GDM1 (cell line): ENCODE measurements around the gene TTR.

Source experiments
- DNase-seq: peaks from one replicate; lab custom pipeline; 2025; lab: John Stamatoyannopoulos, UW

TTR gene

DNA sequence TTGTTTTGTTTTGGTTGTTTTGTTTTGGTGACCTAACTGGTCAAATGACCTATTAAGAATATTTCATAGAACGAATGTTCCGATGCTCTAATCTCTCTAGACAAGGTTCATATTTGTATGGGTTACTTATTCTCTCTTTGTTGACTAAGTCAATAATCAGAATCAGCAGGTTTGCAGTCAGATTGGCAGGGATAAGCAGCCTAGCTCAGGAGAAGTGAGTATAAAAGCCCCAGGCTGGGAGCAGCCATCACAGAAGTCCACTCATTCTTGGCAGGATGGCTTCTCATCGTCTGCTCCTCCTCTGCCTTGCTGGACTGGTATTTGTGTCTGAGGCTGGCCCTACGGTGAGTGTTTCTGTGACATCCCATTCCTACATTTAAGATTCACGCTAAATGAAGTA is at the start of gene TTR:
Gene TTR (plus strand): TSS at position 250 of the 400 bp plus-strand sequence. CDS start 26 bp downstream, at position 276.
- no peak for DNase-seq

DNA sequence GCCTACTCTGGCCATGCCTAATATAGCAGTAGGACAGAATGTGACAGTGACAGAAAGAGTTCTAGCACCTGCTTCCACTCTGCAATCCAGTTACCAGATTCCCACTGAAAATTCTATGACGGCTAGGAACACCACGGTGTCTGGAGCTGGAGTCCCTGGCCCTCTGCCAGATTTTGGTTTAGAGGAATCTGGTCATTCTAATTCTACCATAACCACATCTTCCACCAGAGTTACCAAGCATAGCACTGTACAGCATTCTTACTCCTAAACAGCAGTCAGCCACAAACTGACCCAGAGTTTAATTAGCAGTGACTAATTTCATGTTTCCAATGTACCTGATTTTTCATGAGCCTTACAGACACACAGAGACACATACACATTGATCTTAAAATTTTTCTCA is 45.2 kb upstream of the TTR start:
- DNase-seq, result no peak

DNA sequence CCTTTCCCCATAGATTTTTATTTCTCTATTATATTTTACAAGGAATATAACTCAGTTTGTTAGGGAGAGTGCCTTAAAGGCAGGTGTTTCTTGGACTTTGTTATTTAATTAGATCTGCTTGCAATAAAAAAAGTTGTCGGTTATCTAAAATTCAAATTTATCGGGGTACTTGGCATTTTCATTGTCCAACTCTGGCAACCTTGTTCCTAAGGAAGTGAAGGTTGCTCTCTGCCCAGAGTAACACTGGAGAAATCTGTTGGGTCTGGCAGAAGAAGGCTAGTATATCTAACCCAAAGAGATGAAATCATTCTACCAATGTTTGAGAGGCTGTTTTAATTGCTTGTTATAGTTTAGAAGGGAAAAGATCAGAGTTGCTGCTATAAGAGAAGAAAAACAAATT is 42.8 kb upstream of the TTR start:
- DNase-seq, result no peak

DNA sequence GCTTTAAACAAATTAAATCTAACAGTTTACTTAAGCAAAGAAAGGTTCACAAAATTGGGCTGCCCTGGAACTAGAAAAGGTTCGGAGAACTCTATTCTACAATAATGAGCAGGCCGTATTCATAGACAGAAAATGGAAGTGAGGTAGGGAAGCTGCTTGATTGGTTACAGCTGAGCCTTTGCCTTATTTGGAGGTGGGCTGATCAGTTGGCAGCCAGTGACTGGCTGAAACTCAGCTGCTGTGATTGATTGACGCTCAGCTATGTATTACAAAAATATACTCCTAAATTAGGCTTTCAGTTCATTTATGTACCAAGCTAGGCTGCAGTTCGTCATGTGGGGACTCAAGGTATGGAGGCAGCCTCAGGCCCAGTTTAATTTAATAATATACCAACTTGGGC is 42.3 kb upstream of the TTR start:
- no peak for DNase-seq

DNA sequence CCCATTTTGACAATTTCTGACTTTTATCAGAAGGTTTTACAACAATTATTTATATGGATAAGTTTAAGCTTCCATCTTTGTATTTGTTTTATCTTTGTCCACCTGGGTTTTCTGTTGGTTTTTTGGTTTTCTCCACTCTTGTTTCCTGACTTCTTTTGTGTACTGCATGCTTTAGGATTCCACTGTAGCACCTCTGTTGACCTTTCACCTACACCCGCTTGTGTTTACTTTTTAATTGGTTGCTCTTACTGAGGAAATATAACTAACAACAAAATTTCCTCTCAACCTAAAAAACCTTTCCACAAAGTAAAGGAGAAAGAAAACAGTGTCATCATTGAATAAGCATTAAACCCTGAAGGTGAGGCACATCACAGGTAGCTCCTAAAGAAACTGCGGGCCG is 39.8 kb upstream of the TTR start:
- DNase-seq, result no peak

DNA sequence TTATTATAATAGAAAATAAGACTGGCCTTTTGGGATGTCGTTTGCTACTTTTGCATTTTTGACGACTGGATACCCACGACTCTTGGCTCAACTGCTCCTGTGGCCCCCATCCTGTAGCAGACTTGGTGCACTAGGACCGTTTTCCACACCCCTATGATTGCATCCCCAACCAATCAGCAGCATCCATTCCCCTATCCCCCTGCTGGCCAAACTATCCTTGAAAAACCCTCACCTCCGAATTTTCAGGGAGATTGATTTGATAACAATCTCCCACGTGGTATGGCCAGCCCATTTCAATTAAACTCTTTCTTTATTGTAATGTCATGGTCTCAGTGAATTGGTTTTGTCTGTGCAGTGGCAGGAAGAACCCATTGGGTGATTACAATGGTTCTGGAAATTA is 37.9 kb upstream of the TTR start:
- no peak for DNase-seq

DNA sequence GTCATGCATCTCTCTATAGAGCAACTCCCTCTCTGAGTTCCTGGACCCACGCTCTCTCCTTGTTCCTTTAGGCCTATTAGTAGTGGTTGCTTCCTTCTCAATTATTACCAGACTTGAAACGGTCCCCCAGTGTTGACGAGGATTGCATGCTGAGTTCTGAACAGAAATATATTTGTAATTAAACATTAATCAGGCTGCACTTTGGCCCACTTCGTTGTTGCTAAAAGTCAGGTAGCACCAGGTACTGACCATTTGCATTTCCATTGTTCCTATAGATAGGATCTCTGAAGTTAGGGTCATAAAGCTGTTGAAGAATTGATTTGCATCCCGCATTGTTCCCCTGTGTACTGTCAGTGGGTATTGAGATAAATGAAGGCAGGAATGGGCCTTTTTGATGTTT is 36.9 kb upstream of the TTR start:
- DNase-seq, result no peak

DNA sequence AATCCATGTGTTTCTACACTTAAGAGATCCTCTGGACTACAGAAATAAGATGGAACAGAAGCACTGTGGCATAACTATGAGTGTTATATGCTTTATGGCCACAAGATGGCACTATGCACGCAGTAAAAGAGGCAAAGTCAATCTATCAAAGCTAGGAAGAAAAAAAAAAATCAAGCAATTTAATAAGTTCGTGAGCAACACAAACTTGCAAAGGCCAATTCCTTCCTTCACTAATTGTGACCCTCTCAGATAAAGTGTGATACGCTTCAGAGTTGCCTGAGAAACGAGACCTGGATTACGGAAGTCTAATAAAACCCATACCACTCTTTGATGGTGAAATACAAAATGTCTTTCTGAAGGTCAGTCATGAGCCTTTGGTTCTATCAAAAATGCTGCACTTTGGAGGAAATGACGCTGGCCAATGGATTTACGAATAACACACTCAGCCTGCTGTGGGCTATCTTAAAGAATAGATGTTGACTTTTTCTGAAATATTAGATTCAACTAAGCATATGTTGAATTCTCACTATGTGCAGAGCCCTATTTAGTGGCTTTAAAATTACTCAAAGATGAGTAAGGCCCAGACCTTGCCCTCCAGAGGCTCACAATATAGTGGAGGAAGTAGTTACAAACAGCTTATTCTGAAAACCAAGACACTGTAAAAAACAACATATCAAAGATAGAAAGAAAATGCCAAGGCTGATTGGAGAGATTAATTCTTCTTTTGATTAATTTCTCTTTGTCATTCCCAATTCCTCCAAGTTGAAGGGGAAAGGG is 35.5 kb upstream of the TTR start:
- peak; percentile 61 for DNase-seq

DNA sequence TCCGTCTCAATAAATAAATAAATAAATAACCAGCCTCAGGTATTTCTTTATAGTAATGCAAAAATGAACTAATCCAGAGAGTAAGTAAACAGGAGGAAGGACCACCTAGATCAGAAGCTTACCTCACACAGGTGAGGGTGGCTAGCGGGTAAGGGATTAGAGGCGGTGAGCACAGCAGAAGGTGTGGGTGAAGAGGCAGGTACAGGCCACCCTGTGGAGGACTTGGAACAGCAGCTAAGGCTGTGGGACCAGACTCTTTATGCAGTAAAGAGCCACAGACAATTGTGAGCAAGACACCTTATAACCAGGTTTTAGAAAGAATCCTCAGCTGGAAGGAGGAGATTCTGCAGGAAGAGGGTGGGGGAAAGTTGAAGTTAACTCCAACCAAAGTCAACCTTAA is 34.2 kb upstream of the TTR start:
- DNase-seq, result no peak

DNA sequence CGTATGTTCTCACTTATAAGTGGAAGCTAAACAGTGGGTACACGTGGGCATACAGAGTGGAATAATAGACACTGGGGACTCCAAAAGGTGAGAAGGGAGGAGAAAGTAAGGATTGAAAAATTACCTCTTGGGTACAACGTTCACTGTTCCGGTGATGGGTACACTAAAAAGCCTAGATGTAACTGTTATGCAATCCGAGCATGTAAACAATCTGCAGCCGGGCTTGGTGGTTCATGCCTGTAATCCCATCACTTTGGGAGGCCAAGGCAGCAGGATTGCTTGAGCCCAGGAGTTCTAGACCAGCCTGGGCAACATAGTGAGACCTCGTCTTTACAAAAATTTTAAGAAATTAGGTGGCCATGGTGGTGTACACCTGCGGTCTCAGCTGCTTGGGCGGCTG is 33.1 kb upstream of the TTR start:
- DNase-seq, result no peak

DNA sequence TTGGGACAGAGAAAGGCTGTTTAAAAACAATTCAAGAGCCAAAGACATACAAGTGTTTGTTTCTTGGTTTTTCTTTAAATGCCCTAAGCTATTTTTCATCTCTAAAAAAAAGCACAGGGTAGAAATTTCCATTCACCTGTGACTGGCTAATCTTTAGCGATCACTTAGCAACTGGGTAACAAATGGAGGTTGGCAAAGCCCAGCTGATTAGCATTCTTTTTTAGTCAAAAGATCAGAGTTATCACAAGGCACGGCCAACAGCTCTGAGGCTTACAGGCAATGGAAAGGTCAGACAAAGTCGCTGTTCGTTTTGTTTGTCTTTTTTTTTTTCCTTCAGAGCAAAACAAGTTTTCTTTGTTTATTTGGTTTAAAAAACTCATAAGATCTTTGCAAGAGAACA is 29.0 kb upstream of the TTR start:
- DNase-seq, result no peak

DNA sequence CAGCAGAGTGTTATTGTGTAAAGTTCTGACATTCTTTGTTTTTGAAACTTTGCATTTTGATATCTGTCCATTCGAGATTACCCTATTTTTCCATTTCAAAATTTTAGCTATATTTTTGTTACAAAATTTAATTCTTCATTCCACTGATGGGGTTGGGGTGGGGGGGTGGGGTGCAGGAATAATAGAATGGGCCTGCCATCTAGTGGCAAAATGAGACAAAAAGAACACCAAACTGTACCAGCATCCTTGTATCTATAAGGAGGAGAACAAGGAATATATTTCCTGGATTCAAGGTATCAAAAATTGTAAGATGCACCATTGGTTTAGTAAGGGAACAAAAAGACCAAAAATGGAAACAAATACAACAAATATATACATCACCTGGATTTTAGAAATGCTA is 27.9 kb upstream of the TTR start:
- no peak for DNase-seq

DNA sequence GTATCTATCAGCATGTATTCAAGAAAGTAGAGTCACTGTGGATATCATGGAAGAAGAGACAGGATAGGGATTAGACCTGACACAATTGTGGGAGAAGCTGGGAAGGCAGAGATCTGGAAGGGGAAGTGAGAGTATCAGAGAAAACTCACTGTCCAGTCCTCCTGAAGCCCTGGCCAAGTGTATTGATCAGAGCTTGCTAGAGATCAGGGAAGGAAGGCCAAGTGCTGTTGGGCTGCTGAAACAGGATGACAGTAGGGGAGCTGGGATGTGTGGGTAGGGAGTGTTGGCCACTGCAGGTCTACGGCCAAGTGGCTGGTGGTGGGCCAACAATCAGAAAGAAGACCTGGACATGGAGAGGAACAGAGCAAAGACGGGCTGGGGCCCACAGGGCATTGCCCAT is 26.3 kb upstream of the TTR start:
- DNase-seq, result no peak

DNA sequence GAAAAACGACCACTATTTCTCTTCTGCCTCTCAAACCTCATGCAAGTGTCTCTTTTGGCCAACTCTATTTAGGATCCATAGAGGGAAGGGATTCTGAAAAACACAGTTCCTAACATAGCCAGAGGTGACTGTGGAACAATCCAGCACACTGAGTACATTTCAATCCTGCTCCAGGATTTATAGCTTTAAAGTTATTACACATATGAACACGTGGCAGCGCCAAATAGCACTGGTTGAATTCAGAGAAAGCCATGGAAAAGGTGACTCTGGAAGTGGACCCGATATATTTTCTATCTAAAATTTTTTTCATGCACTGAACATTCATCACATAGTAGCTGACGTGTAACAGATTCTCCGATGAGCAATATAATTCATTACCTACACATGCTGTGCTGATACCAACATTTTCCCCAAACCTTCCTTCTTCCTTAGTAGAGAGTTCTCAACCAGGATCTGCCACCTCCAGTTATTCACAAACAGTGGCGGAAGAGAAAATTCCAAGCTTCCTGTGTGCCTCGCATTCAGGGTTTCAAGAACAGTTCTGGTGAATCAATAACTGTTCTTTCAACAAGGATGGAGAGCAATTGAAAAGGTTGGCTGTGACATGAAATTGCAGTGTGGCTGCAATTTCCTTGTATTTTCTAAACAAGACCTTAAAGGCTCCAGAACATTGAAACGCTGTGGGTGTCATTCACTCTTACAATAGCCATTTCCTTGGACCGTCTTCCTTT is 25.7 kb upstream of the TTR start:
- no peak for DNase-seq

DNA sequence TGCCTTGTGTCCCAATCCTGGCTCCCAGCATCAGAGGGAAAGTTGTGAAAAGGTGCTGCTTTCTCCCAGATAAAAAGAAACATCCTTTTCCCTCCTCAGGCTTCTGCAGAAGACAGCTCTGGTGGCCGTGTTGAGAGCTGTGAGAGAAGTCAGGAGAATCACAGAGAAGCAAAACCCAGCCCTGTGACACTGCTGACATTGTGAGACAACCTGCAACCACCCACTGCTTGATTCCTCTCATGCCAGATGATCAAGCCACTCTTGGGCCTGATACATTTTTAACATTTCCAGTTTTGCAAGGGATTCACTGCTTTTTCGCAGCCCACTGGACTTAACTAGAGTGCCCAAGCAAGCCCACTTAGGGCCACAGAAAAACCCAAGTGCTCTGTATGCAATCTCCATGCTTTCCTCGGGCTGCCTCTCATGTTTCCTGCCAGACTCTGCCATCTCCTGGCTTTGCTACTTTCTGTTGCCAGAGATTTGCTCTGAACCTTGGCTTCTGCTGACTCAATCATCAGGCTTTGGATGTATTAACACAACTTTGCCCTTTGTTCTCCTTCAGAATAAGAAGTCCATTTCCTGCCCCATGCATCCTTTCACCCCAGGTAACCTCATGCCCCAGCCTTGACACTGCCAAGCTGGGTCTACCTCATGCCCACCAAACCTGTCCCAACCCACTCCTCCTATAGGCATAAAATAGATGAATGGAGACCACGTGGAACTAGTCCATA is 24.9 kb upstream of the TTR start:
- DNase-seq, result no peak

DNA sequence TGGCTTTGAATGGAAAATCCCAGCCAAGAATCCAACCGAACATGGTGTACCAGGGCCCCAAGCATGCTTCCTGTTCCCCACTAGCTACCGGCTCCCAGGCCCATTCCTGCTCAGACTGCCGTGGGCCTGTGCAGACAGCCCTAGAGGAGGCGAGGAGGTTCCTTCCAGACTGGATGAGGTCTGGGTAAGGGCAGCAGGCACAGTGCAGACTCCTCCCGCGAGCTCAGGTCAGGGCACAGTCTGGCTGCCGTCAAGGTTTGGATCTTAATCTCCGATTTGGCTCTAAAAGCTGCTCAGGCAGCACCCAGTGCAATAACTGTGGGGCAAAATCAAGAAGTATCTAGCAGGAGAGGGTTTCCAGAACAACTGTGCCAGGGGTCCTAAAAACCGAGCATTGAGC is 19.3 kb upstream of the TTR start:
- DNase-seq, result no peak

DNA sequence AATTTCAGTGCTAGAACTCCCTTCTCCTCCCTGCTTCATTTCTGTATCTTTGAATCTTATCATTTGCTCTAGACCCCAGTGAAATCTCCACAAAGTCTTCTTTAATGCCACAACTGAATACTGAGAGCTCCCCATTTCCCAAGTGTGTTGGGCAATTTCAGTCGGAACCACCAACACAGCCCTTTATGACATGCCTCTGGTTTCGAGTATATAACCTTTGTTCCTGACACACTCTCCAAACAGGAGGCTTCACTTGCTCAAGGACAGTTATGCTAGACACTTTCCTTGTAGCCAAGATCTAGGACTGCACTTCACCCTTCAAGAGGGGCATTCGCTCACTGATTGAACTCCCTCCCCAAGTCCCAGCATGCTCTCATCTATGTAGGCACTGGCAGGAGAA is 18.6 kb upstream of the TTR start:
- DNase-seq, result no peak

DNA sequence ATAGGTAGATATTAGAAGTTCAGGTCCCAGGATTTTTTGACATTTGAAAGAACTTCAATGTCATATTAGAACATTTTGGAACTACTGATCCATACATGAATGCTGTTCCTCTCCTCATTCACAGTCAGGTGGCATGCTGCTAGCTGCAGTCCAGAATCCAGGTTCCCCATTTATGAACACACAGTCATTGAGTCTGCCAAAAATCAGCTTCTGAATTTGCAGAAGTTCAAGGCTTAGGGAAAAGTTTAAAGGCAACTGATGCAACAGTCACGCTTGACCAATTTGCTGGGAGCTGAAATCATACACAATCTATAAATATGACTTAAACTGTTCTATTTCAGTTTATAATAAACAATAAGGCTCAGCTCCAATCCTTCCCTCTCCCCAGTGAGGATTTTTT is 17.3 kb upstream of the TTR start:
- peak; percentile 65 for DNase-seq

DNA sequence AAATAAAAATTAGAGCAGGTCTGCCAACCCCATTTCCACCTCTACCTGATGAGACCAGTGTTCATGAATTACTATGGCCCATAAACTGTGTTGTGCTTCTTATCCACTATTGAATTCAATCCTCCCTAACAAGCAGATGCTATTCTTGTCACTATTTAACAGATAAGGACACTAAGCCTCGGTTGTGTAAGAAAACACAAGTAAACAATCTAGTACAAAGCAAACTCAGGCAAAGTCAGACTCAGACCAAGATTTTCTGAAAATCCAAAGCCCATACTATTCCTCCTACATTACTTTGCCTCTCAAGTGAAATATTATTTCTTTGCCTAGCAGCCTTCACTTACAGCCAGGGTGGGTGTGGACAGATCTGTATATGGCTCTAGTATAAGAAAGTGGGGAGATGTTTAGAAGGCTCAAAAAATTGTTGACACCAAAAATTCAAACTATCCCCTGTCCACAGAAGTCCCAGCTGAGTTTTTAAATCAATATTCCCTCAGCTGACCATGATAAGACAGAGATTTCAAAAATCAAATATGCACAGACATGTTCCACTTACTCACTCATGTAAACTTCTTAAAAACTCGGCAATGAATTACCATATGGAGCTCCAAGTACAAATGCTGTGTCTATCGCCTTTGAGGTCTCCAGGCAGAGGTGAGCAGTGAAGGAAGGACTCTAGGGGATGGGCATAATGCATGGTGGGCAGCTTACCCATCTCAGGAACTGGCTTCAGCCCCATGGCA is 16.0 kb upstream of the TTR start:
- DNase-seq, result no peak

DNA sequence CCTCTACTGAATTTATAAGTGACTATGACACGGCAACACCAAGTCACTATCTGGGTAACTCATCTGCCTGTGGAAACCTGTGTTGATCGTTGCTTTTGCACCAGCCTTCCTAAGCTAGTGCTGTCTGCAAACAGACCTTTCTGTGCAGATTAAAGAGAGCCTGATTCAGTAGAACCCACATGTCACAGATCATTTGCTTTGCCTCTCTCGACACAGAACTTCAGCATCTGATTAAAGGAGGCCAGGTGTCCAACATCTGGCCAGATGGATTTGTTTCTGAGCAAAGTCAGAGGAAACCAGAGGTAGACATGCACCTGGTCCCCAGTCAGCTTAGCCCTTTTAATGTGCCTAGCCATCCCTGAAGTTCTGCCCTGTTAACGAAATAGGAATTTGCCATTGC is 15.0 kb upstream of the TTR start:
- DNase-seq, result no peak

DNA sequence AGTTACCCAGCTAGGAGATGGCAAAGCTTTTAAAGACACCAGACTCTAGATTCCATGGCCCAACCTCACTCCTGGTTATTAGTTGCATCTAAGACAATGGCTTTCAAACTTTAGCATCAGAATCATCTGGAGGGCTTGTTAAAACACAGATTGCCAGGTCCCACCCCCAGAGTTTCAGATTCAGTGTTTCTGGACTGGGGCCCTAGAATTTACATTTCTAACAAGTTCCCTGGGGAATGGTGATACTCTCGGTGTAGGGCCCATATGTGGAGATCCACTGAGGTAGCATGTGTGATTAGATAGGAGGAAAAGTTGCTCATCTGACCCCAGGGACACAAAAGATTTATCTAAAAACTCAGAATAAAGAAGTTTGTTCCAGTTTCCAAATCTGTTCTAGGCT is 14.5 kb upstream of the TTR start:
- DNase-seq, result no peak

DNA sequence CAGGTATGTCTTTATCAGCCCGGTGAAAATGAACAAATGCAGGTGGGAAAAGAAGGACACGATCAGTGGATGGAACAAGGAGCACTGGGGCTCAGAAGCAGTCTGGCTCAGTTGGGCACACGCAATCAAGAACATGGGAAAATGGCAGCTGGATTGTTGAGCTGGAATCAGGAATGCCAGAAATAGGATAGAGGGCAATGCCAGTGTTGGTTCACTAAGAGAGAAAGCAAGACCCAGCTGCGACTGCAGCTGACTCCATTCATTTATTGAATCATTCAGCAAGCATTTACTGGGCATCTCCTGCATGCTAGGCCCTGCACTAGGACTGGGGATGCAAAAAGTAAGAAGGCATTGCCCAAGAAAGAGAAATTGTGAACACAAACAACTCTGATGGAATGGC is 13.6 kb upstream of the TTR start:
- DNase-seq, result no peak
